ENCODE results near the gene CCDC121.

GRCh38 chr2:27621524-27621923 lies 7.3 kb downstream of the CCDC121 start:
- no peak for TF ChIP-seq CTCF (IDR thresholded peaks at IDR 0.05; ENCODE audit: insufficient read depth, low read length, poor library complexity, severe bottlenecking)
- no peak for TF ChIP-seq EZH2phosphoT487 (conservative IDR thresholded peaks at IDR 0.05; ENCODE audit: low read length)

Data from SU-DHL-6 (cell line).